ENCODE measurements around the gene ZNF319. TPM values are rescaled to one million over a fixed set of nuclear protein-coding genes. Genes with fewer than 3 reads are reported as not detected.

Gene ZNF319
- total RNA-seq, 1 donor from 2014 or later, result 11.0 TPM

GRCh38 chr16:57987441-57988177, 12.9 kb downstream of the ZNF319 start:
- ATAC-seq (no peak), DNase-seq (peak; percentile 18)
- Histone ChIP-seq H3K9me3 (no peaks in the 10 kb centered on the region), H3K36me3 (no peaks in the 10 kb centered on the region), H3K27me3 (ENCODE audit: low read depth) (no peaks in the 10 kb centered on the region), H3K4me1 (peaks cover 16% of the 10 kb centered on the region), H3K27ac (no peak overlapping the region), H3K4me3 (no peak overlapping the region)
- no peak for TF ChIP-seq CTCF (IDR thresholded peaks at IDR 0.05)
- intact Hi-C loops (cut with DNase I), result no loop called here

GRCh38 chr16:57986196-57986595, 14.3 kb downstream of the ZNF319 start:
- peak overlapping the region; percentile 67 for H3K4me3 ChIP-seq

GRCh38 chr16:57985204-57986181, 15.0 kb downstream of the ZNF319 start:
- H3K27me3 ChIP-seq (ENCODE audit: low read depth), result no peaks in the 10 kb centered on the region
- intact Hi-C loops (cut with DNase I), result no loop called here
- peaks cover 16% of the 10 kb centered on the region for H3K4me1 ChIP-seq
- TF ChIP-seq CTCF (IDR thresholded peaks at IDR 0.05), result no peak
- H3K4me3 ChIP-seq, result peak overlapping the region; percentile 67
- DNase-seq, result peak; percentile 43
- ATAC-seq, result peak; percentile 72 to 76
- peak overlapping the region; percentile 53 for H3K27ac ChIP-seq
- no peaks in the 10 kb centered on the region for H3K36me3 ChIP-seq
- no peaks in the 10 kb centered on the region for H3K9me3 ChIP-seq

More at GRCh38 chr16:57986196-57986595, 14.3 kb downstream of the ZNF319 start:
- DNase-seq (no peak), ATAC-seq (peak in 1 of 2 donors; percentile 6)
- intact Hi-C loops (cut with DNase I), result no loop called here
- no peak overlapping the region for H3K27ac ChIP-seq
- H3K36me3 ChIP-seq, result no peaks in the 10 kb centered on the region
- H3K9me3 ChIP-seq, result no peaks in the 10 kb centered on the region
- TF ChIP-seq CTCF (IDR thresholded peaks at IDR 0.05), result no peak
- peaks cover 16% of the 10 kb centered on the region for H3K4me1 ChIP-seq
- no peaks in the 10 kb centered on the region for H3K27me3 ChIP-seq (ENCODE audit: low read depth)

- Histone ChIP-seq H3K27me3 (ENCODE audit: low read depth) (no peaks in the 10 kb centered on the region), H3K4me3 (peak overlapping the region; percentile 67), H3K9me3 (no peaks in the 10 kb centered on the region), H3K4me1 (peaks cover 16% of the 10 kb centered on the region), H3K36me3 (no peaks in the 10 kb centered on the region), H3K27ac (peak overlapping the region; percentile 44)
- ATAC-seq (peak; percentile 98 to 99), DNase-seq (peak; percentile 94)
- TF ChIP-seq CTCF (IDR thresholded peaks at IDR 0.05), result no peak
- intact Hi-C loops (cut with DNase I), result no loop called here
These were observed 15.8 kb downstream of the ZNF319 start for GRCh38 chr16:57984443-57985203.

- Histone ChIP-seq H3K27me3 (ENCODE audit: low read depth) (no peaks in the 10 kb centered on the region), H3K27ac (no peak overlapping the region), H3K4me1 (peaks cover 16% of the 10 kb centered on the region), H3K9me3 (no peaks in the 10 kb centered on the region), H3K36me3 (no peaks in the 10 kb centered on the region), H3K4me3 (no peak overlapping the region)
- no peak for DNase-seq
- intact Hi-C loops (cut with DNase I), result no loop called here
- no peak for TF ChIP-seq CTCF (IDR thresholded peaks at IDR 0.05)
- no peak for ATAC-seq
These were observed 18.1 kb downstream of the ZNF319 start for GRCh38 chr16:57982385-57982784.
